Non-pigmented ciliary epithelial cell (primary cell): ENCODE results near the gene TRAK1.

Experiments used
- DNase-seq: peaks from one replicate; pipeline ENCODE4 v3.0.0-alpha.2; 2010; ENCODE audit warnings: low read depth

The TRAK1 gene

GRCh38 chr3:42177068-42177800 is 86.1 kb downstream of the TRAK1 start:
- no peak for DNase-seq

GRCh38 chr3:42177801-42178150 is 86.6 kb downstream of the TRAK1 start:
- no peak for DNase-seq

GRCh38 chr3:42179110-42179725 is 88.1 kb downstream of the TRAK1 start:
- peak; percentile 81 for DNase-seq

GRCh38 chr3:42180901-42181300 is 89.7 kb downstream of the TRAK1 start:
- DNase-seq: no peak

- no peak for DNase-seq
Observed at GRCh38 chr3:42182555-42182954, 91.4 kb downstream of the TRAK1 start.

- DNase-seq: no peak
Observed at GRCh38 chr3:42183991-42184632, 93.0 kb downstream of the TRAK1 start.

- DNase-seq: no peak
Observed at GRCh38 chr3:42184651-42185443, 93.7 kb downstream of the TRAK1 start.

- DNase-seq: no peak
Observed at GRCh38 chr3:42187936-42188335, 96.8 kb downstream of the TRAK1 start.

- no peak for DNase-seq
Observed at GRCh38 chr3:42188376-42188775, 97.2 kb downstream of the TRAK1 start.

GRCh38 chr3:42189001-42189460 is 97.9 kb downstream of the TRAK1 start:
- no peak for DNase-seq

- no peak for DNase-seq
Observed at GRCh38 chr3:42189736-42190135, 98.6 kb downstream of the TRAK1 start.

GRCh38 chr3:42190701-42191442 is 99.7 kb downstream of the TRAK1 start:
- no peak for DNase-seq

- DNase-seq: no peak
Observed at GRCh38 chr3:42191443-42191747, 100.2 kb downstream of the TRAK1 start.

- no peak for DNase-seq
Observed at GRCh38 chr3:42192334-42193200, 101.4 kb downstream of the TRAK1 start.

- no peak for DNase-seq
Observed at GRCh38 chr3:42194943-42195510, 103.9 kb downstream of the TRAK1 start.

GRCh38 chr3:42195879-42196330 is 104.7 kb downstream of the TRAK1 start:
- DNase-seq: no peak

GRCh38 chr3:42198709-42199108 is 107.6 kb downstream of the TRAK1 start:
- no peak for DNase-seq

- DNase-seq: no peak
Observed at GRCh38 chr3:42202217-42202865, 111.2 kb downstream of the TRAK1 start.

GRCh38 chr3:42204867-42205599 is 113.9 kb downstream of the TRAK1 start:
- no peak for DNase-seq
